Hepatocyte (in vitro differentiated cells): ENCODE data around the gene EIF4E1B. TPM values are rescaled to one million over a fixed set of nuclear protein-coding genes. Genes with fewer than 3 reads are reported as not detected.

Experiments
- DNase-seq: peaks from one replicate; pipeline ENCODE4 v3.0.0-alpha.2; 2016; ENCODE audit warnings: low spot score
- H2AFZ ChIP-seq: fragments of 200-600 bp; sonication (generic); 2 replicates; pipeline ENCODE4 v1.6.0; 2016; ENCODE audit warnings: antibody characterized with exemption, mild to moderate bottlenecking
- H3K27ac ChIP-seq: fragments of 200-600 bp; sonication (generic); 2 replicates; pipeline ENCODE4 v1.5.1; 2016; ENCODE audit warnings: mild to moderate bottlenecking
- H3K27me3 ChIP-seq: fragments of 200-600 bp; sonication (generic); 2 replicates; pipeline ENCODE4 v1.6.1; 2016
- H3K36me3 ChIP-seq: fragments of 200-600 bp; sonication (generic); replicated peaks from 2 replicates; pipeline ENCODE4 v1.5.1; 2016; ENCODE audit warnings: low read depth; ENCODE audit not compliant: insufficient read depth
- H3K4me1 ChIP-seq: fragments of 200-600 bp; sonication (generic); 2 replicates; pipeline ENCODE4 v1.5.1; 2016; ENCODE audit warnings: mild to moderate bottlenecking, moderate library complexity; ENCODE audit not compliant: insufficient read depth
- H3K4me2 ChIP-seq: fragments of 200-600 bp; sonication (generic); 2 replicates; pipeline ENCODE4 v1.6.0; 2016
- H3K4me3 ChIP-seq: fragments of 200-600 bp; sonication (generic); 2 replicates; pipeline ENCODE4 v1.5.1; 2016; ENCODE audit warnings: mild to moderate bottlenecking
- H3K79me2 ChIP-seq: fragments of 200-600 bp; sonication (generic); 2 replicates; pipeline ENCODE4 v1.6.0; 2017; ENCODE audit warnings: mild to moderate bottlenecking
- H3K9me2 ChIP-seq: fragments of 200-600 bp; sonication (generic); replicated peaks from 2 replicates; pipeline ENCODE4 v1.6.0; 2017; ENCODE audit warnings: mild to moderate bottlenecking; ENCODE audit not compliant: insufficient read depth
- H3K9me3 ChIP-seq: fragments of 200-600 bp; sonication (generic); 2 replicates; pipeline ENCODE4 v1.5.1; 2016; ENCODE audit warnings: low read depth, mild to moderate bottlenecking
- H4K20me1 ChIP-seq: fragments of 200-600 bp; sonication (generic); 2 replicates; pipeline ENCODE4 v1.6.0; 2016; ENCODE audit warnings: mild to moderate bottlenecking; ENCODE audit not compliant: insufficient read depth, poor library complexity, severe bottlenecking
- CTCF ChIP-seq: fragments of 200-600 bp; sonication (generic); IDR thresholded peaks from 2 replicates; pipeline ENCODE4 v1.5.1; 2016; ENCODE audit warnings: antibody characterized with exemption, mild to moderate bottlenecking; ENCODE audit not compliant: poor library complexity
- EZH2 ChIP-seq: fragments of 200-600 bp; sonication (generic); IDR thresholded peaks from 2 replicates; pipeline ENCODE4 v1.6.1; 2016; ENCODE audit warnings: antibody characterized with exemption, mild to moderate bottlenecking, borderline replicate concordance
- EZH2phosphoT487 ChIP-seq: fragments of 200-600 bp; sonication (generic); IDR thresholded peaks from one replicate; pipeline ENCODE4 v1.6.1; 2018; ENCODE audit warnings: antibody characterized with exemption, mild to moderate bottlenecking, low read depth, moderate library complexity; ENCODE audit not compliant: unreplicated experiment, severe bottlenecking
- WGBS: methylation state at CpG from one replicate; pipeline ENCODE4 v1.1.6; 2016; ENCODE audit warnings: low lambda C conversion rate; ENCODE audit errors: missing lambda C conversion rate; 5-methylcytosine and 5-hydroxymethylcytosine counted together
- polyA plus RNA-seq: library from polyadenylated mRNA; unstranded; fragments of >200 nt; fragmentation: Nextera tagmentation; extraction: Ambion mirVana; gene quantifications from 2 replicates; pipeline ENCODE4 v1.2.1, GENCODE V29; 2016
- total RNA-seq: library from RNA; depleted of rRNA; stranded (reverse); fragments of >200 nt; gene quantifications from 2 replicates; pipeline ENCODE4 v1.2.3, GENCODE V29; 2014

Gene EIF4E1B
- total and polyA plus RNA-seq, 2 experiments from 2014 or later, result not detected

GRCh38 chr5:176660530-176660859 is 30.0 kb downstream of the EIF4E1B start:
- no peak overlapping the region for H2AFZ ChIP-seq
- H3K4me2 ChIP-seq, result no peak overlapping the region
- H3K4me3 ChIP-seq, result no peak overlapping the region
- H3K4me1 ChIP-seq, result no peaks in the 10 kb centered on the region
- H3K9me3 ChIP-seq, result no peaks in the 10 kb centered on the region
- H3K9me2 ChIP-seq, result no peaks in the 10 kb centered on the region
- H3K79me2 ChIP-seq, result no peaks in the 10 kb centered on the region
- no peaks in the 10 kb centered on the region for H4K20me1 ChIP-seq
- H3K27ac ChIP-seq, result no peak overlapping the region
- no peak for DNase-seq
- whole genome bisulfite sequencing, result 16% methylated on average over 1 of the region's 1 CpG
- no peaks in the 10 kb centered on the region for H3K36me3 ChIP-seq
- TF ChIP-seq EZH2phosphoT487, result no peak
- TF ChIP-seq CTCF, result no peak
- TF ChIP-seq EZH2, result no peak
- H3K27me3 ChIP-seq, result no peaks in the 10 kb centered on the region

- Histone ChIP-seq H3K9me2 (no peaks in the 10 kb centered on the region), H3K36me3 (no peaks in the 10 kb centered on the region), H3K9me3 (no peaks in the 10 kb centered on the region), H3K27me3 (no peaks in the 10 kb centered on the region), H3K4me1 (no peaks in the 10 kb centered on the region), H3K4me3 (no peak overlapping the region), H3K4me2 (no peak overlapping the region), H3K27ac (no peak overlapping the region), H2AFZ (no peak overlapping the region), H4K20me1 (no peaks in the 10 kb centered on the region), H3K79me2 (no peaks in the 10 kb centered on the region)
- WGBS, result 60% methylated on average over 33 of the region's 33 CpGs
- DNase-seq, result peak; percentile 89
- TF ChIP-seq EZH2 (no peak), CTCF (peak; percentile 88)
These were observed 30.6 kb downstream of the EIF4E1B start for GRCh38 chr5:176660860-176661641.

- no peak overlapping the region for H3K4me3 ChIP-seq
- H4K20me1 ChIP-seq, result no peaks in the 10 kb centered on the region
- H3K27ac ChIP-seq, result no peak overlapping the region
- no peaks in the 10 kb centered on the region for H3K9me2 ChIP-seq
- H3K4me2 ChIP-seq, result no peak overlapping the region
- 95% methylated on average over 10 of the region's 10 CpGs for WGBS
- H3K79me2 ChIP-seq, result no peaks in the 10 kb centered on the region
- no peak for DNase-seq
- no peaks in the 10 kb centered on the region for H3K4me1 ChIP-seq
- TF ChIP-seq EZH2 (no peak), EZH2phosphoT487 (no peak)
- H3K9me3 ChIP-seq, result no peaks in the 10 kb centered on the region
- H3K36me3 ChIP-seq, result no peaks in the 10 kb centered on the region
- H3K27me3 ChIP-seq, result no peaks in the 10 kb centered on the region
- H2AFZ ChIP-seq, result no peak overlapping the region
These were observed 31.2 kb downstream of the EIF4E1B start for GRCh38 chr5:176661676-176662075.

- Histone ChIP-seq H3K27ac (no peak overlapping the region), H3K9me2 (no peaks in the 10 kb centered on the region), H3K27me3 (no peaks in the 10 kb centered on the region), H3K4me1 (no peaks in the 10 kb centered on the region), H3K9me3 (no peaks in the 10 kb centered on the region), H4K20me1 (no peaks in the 10 kb centered on the region), H3K79me2 (no peaks in the 10 kb centered on the region), H3K4me2 (no peak overlapping the region), H3K36me3 (no peaks in the 10 kb centered on the region), H2AFZ (no peak overlapping the region), H3K4me3 (no peak overlapping the region)
- no peak for DNase-seq
- WGBS, result 81% methylated on average over 21 of the region's 21 CpGs
- TF ChIP-seq EZH2 (no peak), EZH2phosphoT487 (no peak), CTCF (no peak)
These were observed 32.2 kb downstream of the EIF4E1B start for GRCh38 chr5:176662371-176663333.
